ENCODE data around the gene CAPNS1. TPM values are rescaled to one million over a fixed set of nuclear protein-coding genes. Genes with fewer than 3 reads are reported as not detected.

CAPNS1 gene
- total and polyA plus RNA-seq, 8 donors = 124 to 273 (median 224) TPM

GRCh38 chr19:36144624-36145023 is 4.8 kb downstream of the CAPNS1 start:
- DNase-seq = no peak
- WGBS, 2 donors = 96 to 97% methylated on average over 6 of the region's 6 CpGs
- H3K4me3 ChIP-seq = no peak overlapping the region
- FAIRE-seq = no peak
- no peaks in the 10 kb centered on the region for H3K9me3 ChIP-seq
- H3K36me3 ChIP-seq = peaks cover 4 to 55% (median 13%) of the 10 kb centered on the region in 3 donors
- no peak for ATAC-seq
- no peak for TF ChIP-seq CTCF (IDR thresholded peaks at IDR 0.05)
- no peaks in the 10 kb centered on the region for H3K27me3 ChIP-seq
- H3K4me1 ChIP-seq = peaks cover 0 to 7% (median 0%) of the 10 kb centered on the region in 3 donors
- intact Hi-C loops (cut with DNase I) = no loop called here
- H3K27ac ChIP-seq = no peak overlapping the region

- no peak for TF ChIP-seq CTCF (IDR thresholded peaks at IDR 0.05)
- FAIRE-seq (no peak), DNase-seq (peak in 1 of 6 donors; percentile 46)
Measured at GRCh38 chr19:36149673-36150406, 10.0 kb downstream of the CAPNS1 start.

GRCh38 chr19:36150586-36150985 is 10.7 kb downstream of the CAPNS1 start:
- WGBS, 2 donors = 78 to 81% methylated on average over 5 of the region's 5 CpGs
- FAIRE-seq (no peak), DNase-seq (no peak), ATAC-seq (no peak)
- H3K27ac ChIP-seq = no peak overlapping the region
- no peaks in the 10 kb centered on the region for H3K4me1 ChIP-seq
- no peak overlapping the region for H3K4me3 ChIP-seq
- intact Hi-C loops (cut with DNase I) = no loop called here
- H3K36me3 ChIP-seq = peaks cover 4 to 35% (median 7%) of the 10 kb centered on the region in 3 donors
- no peaks in the 10 kb centered on the region for H3K27me3 ChIP-seq
- H3K9me3 ChIP-seq = no peaks in the 10 kb centered on the region
- TF ChIP-seq CTCF (IDR thresholded peaks at IDR 0.05) = no peak

More at GRCh38 chr19:36149673-36150406, 10.0 kb downstream of the CAPNS1 start:
- Histone ChIP-seq H3K4me1 (no peaks in the 10 kb centered on the region), H3K27me3 (no peaks in the 10 kb centered on the region), H3K27ac (no peak overlapping the region), H3K4me3 (no peak overlapping the region), H3K9me3 (no peaks in the 10 kb centered on the region), H3K36me3 (peaks cover 4 to 40% (median 13%) of the 10 kb centered on the region in 3 donors)
- no peak for ATAC-seq
- intact Hi-C loops (cut with DNase I) = no loop called here
- 88 to 90% methylated on average over 13 of the region's 13 CpGs for WGBS, 2 donors

GRCh38 chr19:36151144-36152018 is 11.5 kb downstream of the CAPNS1 start:
- DNase-seq = no peak
- 66 to 83% methylated on average over 40 to 47 of the region's 47 CpGs for WGBS, 2 donors
- Histone ChIP-seq H3K27me3 (no peaks in the 10 kb centered on the region), H3K4me1 (no peaks in the 10 kb centered on the region), H3K4me3 (peak overlapping the region; percentile 14 to 40 (median 28)), H3K9me3 (no peaks in the 10 kb centered on the region), H3K36me3 (peaks cover 0 to 27% (median 3%) of the 10 kb centered on the region in 3 donors), H3K27ac (peak overlapping the region; percentile 45 to 73 (median 60))
- ATAC-seq = peak; percentile 34 to 67 (median 65)
- no peak for TF ChIP-seq CTCF (IDR thresholded peaks at IDR 0.05)
- intact Hi-C loops (cut with DNase I) = no loop called here
- FAIRE-seq = no peak
